HT-29 (cell line): ENCODE measurements around the gene ARAP1. TPM values are rescaled to one million over a fixed set of nuclear protein-coding genes. Genes with fewer than 3 reads are reported as not detected.

Source experiments
- DNase-seq: peaks from one replicate; pipeline ENCODE4 v3.0.0-alpha.2; 2015; ENCODE audit warnings: low spot score
- total RNA-seq: library from RNA; depleted of rRNA; stranded (reverse); fragments of >200 nt; shearing (Covaris generic); gene quantifications from 2 replicates; pipeline ENCODE4 v1.2.3, GENCODE V29; 2014

ARAP1 gene
- total RNA-seq, 1 experiment from 2014 or later: 161 TPM

DNA sequence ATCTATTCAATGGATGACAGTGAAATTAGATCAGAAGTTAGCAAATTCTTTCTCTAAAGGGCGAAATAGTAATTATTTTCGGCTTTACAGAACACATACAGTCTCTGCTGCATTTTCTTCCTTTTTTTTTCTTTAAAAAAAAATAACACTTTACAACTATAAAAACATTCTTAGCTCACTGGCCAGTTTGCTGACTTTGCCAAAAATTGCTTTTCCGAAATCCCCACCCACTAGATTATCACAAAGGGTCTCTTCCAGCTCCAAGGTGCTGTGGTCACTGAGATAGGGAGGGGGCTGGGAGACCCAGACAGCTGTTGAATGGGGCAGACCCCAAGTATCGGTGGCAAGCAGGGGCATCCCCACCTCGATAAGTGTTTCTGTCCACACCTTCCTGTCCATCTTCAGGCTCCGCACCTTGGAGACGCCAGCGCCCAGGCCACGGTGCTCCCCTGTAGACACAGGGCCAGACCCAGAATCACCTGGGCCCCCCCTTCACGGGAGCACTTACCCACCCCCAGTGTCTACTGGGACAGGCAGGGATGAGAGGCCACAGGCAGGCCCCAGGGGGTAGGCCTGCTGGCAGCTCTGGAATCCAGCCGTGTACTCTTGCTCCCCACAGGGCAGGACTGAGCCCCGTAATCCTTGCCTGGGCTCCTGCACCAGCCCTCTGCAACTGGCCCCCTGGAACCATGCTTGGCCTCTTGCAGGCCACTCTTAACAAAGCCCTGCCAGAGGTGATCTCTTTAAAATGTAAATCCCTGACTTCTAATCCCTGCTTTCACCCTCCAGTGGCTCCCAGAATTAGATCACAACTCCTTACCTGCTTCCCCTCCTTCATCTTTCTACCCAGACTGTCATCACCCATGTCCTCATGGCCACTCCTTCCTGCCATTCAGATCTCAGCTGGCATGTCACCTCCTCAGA lies 46.5 kb downstream of the ARAP1 start:
- no peak for DNase-seq

DNA sequence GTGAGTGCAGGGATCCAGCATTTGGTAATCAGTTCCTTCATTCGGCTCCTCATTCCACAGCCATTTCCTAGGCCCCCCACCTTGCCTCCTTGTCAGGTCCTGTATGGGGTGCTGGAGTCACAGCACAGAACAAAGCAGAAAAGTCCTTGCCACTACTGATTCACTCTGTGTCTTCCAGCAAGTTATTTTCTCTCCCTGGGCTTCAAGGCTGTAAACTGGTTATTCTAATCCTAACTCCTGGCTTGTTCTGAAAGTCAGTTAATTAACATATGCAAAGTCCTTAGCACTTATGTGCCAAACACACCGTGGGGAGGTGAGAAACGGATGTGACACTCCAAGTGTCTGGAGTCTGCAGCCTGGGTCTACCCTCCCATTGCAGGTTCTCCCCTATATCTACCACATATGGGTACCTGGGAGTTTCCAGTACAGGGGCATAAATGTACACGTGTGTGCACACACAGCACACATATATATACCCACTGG lies 47.4 kb downstream of the ARAP1 start:
- no peak for DNase-seq

GRCh38 chr11:72704028-72704782 lies 48.0 kb downstream of the ARAP1 start:
- DNase-seq: no peak

- DNase-seq: no peak
Observed at GRCh38 chr11:72703267-72704008, 48.8 kb downstream of the ARAP1 start.

DNA sequence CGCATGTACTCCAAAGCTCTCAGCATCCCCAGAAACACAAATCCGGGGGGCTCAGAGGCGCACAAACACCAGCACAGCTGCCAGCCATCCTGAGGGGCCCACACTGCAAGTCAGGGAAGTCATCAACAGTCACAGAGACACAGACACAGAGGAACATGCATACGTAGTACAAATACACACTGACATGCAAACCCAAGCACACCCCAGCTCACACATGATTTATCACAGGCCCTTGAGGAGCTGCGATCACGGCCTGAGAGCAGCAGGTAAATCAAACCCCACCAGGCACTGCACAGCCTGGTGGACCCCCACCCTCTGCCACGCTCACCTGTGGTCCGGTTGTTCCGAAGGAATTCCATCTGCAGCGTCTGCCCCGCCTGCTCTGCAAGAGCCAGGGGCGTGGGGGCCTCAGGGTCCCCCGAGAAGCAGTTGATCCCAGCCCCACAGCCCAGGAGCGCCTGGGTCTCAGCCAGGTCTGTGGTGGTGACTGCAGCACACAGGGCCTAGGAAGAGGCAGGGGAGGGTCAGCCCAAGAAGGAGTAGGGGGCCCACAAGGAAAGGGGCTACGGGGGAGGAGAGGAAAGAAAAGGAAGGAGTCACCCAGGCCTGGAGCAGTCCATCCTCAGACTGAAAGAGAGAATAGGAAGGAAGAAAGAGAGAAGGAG lies 49.5 kb downstream of the ARAP1 start:
- no peak for DNase-seq

- DNase-seq: no peak
Observed at GRCh38 chr11:72702096-72702495, 50.1 kb downstream of the ARAP1 start.

DNA sequence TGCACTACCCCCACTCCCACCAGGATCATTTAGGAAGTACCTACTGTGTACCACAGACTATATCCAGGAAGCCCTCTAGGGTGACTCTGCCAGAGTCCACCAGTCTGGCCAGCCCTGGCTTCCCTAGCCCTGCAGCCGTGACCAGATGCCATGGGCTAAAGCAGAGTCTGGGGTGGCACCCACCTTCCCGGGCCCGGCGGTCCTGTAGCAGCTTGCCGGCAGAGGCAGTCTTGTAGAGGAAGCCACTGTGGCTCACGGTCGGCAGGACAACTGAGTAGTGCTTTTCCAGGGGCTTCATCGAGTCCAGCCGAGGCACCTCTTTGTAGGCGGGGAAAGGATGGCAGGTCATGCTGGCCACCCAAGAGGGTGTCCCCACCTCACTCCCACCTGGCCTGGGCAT lies 50.7 kb downstream of the ARAP1 start:
- no peak for DNase-seq

- DNase-seq: no peak
Observed at GRCh38 chr11:72700146-72700545, 52.1 kb downstream of the ARAP1 start.

DNA sequence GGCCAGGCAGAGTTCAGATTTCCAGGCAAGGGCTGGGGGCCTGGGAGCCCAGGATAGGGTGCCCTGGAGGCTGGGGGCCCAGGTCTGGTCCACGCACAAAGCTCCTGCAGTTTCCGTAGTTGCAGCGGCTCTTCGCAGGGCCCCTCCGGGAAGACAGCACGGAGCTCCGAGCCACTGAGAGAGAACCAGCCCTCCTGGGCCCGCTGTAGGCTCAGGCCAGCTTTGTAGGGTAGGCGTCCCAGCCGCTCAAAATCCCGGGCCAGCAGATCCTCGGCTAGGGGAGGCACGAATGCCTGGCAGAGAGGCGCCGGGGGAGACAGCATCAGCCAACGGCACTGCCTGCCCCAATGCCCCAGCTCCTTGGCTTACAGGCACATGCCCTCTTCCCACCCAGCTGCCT lies 54.4 kb downstream of the ARAP1 start:
- no peak for DNase-seq

DNA sequence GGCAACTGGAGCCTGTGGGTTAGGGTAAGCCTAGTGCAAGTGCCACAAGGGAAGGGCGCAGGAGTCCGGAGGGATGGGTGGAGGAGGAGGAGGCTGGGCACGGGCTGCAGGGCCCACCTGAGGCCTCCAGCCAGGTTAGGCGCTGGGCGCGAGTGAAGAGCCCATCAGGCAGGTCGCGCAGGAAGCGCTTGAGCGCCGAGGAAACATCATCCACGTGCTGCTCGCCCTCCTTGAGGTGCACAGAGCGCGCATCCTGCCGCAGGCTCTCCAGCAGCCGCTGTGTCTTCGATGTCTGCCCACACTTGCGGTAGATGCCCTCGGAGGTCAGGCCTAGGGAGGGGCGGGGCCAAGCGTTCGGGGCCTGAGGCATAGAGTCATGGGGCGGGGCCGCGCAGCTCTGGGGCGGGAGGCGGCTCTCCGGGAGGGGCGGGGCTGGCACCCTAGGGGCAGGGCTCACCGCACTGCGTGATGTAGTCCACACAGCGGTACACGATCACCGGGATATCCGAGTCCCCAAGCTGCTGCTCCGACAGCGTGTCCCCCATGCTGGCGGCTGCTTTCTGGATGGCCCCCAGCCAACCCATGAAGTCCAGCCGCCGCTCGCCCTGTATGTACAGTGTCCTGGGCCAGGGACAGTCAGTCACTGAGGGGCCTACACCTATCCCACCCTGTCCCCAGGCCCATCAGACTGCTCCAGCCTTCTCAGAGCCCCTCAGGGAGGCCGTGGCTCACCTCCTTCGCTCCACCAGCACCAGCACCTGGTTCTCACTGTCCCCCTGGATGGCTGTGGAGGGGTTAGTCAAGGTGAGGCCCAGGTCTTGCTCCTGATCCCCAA lies 55.1 kb downstream of the ARAP1 start:
- no peak for DNase-seq

GRCh38 chr11:72695354-72695753 lies 56.9 kb downstream of the ARAP1 start:
- DNase-seq: no peak

GRCh38 chr11:72693271-72693968 lies 58.8 kb downstream of the ARAP1 start:
- no peak for DNase-seq

- DNase-seq: no peak
Observed at GRCh38 chr11:72692498-72693237, 59.5 kb downstream of the ARAP1 start.

GRCh38 chr11:72690166-72690565 lies 62.0 kb downstream of the ARAP1 start:
- DNase-seq: no peak

- no peak for DNase-seq
Observed at GRCh38 chr11:72688929-72689328, 63.3 kb downstream of the ARAP1 start.

DNA sequence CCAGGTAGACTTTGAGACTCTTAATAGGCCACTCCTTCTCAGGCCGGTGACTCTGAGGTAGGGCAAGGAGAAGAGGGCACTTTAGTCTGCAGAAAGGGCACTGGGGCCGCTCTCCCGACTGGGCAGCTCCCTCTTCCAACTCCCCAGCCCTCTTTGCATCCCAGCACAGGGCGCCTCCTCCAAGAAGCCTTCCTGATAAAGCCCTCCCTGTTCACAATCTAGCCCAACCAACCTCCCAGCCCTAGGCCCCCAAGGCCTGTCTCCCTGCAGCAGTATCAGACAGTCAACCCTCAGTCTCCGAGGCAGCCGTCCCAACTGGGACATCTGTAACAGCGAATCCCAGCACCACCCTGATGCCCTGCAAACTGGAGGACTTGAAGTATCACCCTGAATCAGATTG lies 63.7 kb downstream of the ARAP1 start:
- DNase-seq: no peak

DNA sequence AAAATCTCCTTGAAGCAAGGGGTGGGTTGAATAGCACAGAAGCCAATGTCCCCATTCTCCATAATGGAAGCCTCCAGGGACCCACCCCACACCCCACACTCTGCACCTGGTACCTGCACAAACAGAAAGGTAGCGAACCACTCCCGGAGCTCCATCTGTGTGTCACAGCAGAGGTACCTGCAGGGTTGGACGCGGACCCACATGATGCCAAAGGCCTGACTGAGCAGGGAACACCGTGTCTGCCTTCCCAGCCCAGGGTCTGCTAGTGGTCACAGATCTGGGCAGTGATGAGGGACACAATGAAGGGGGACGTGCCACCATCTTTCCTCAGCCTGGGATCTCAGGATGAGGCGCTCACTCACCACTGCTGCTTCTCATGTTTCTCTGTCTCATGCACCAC lies 64.9 kb downstream of the ARAP1 start:
- no peak for DNase-seq

DNA sequence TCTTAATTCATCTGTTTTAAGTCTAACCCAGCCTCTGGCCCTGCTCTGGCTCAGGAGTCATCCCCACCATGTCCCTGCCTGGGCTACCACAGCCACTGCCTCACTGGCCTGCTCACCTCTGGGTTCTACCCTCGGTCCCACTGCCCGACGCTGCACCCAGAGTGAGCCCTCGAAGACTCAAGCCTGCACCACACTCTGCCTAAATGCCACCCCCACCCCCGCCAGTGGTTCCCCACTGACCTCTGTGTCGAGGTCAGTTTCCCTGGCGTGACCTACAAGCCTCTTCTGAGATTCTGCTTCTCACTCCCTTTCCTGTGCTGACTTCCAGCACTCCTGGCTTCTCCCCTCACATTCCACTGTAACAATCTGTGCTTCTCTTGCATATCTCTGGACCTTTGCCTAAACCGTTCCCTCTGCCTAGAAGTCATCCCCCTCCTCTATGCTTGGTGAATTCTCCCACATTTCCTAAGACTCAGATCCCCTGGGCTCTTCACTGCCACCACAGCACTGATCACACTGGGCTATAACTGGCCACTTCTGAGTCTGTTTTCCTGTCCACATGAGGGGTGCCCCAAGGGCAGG lies 65.5 kb downstream of the ARAP1 start:
- no peak for DNase-seq
